Sigmoid colon (tissue), 7 donors: Measurements from ENCODE around the gene ZFAND2B. TPM values are rescaled to one million over a fixed set of nuclear protein-coding genes. Genes with fewer than 3 reads are reported as not detected.

ENCODE experiments used
- DNase-seq: peaks from one replicate; pipeline ENCODE4 v3.0.0-alpha.2; 2019
- H3K27ac ChIP-seq, 4 donors: fragments of 200-600 bp; sonication (generic); one replicate each; pipeline ENCODE4 v1.5.1; 2016 to 2019; ENCODE audit warnings: mild to moderate bottlenecking in 1 of 4
- H3K27me3 ChIP-seq, 3 donors: fragments of 200-600 bp; sonication (generic); one replicate each; pipeline ENCODE4 v1.5.1; 2019; ENCODE audit warnings: mild to moderate bottlenecking in 1 of 3
- H3K36me3 ChIP-seq, 4 donors: fragments of 200-600 bp; sonication (generic); one replicate each; pipeline ENCODE4 v1.5.1; 2016 to 2019
- H3K4me1 ChIP-seq, 4 donors: fragments of 200-600 bp; sonication (generic); one replicate each; pipeline ENCODE4 v1.5.1; 2017 to 2019
- H3K4me3 ChIP-seq, 4 donors: fragments of 200-600 bp; sonication (generic); one replicate each; pipeline ENCODE4 v1.5.1; 2017 to 2019; ENCODE audit warnings: mild to moderate bottlenecking in 2 of 4, moderate library complexity in 1 of 4
- H3K9me3 ChIP-seq, 4 donors: fragments of 200-600 bp in 3 of 4; sonication (generic) in 3 of 4; one replicate each; pipeline versions ENCODE4 v1.5.1 to v1.6.1; 2013 to 2019
- EP300 ChIP-seq, 4 donors: sonication (generic); formaldehyde crosslinking; IDR thresholded peaks; one replicate each; pipeline ENCODE4 v1.6.1; 2017; ENCODE audit warnings: antibody characterized with exemption in 4 of 4
- POLR2A ChIP-seq, 2 donors: fragments of 450-650 bp; IDR thresholded peaks; one replicate each; pipeline ENCODE4 v1.6.1; 2016; ENCODE audit warnings: antibody characterized with exemption in 2 of 2, mild to moderate bottlenecking in 2 of 2, moderate library complexity in 2 of 2
- POLR2AphosphoS5 ChIP-seq, 4 donors: sonication (generic); formaldehyde crosslinking; IDR thresholded peaks; one replicate each; pipeline ENCODE4 v1.6.1; 2017; ENCODE audit warnings: antibody characterized with exemption in 4 of 4
- WGBS, 2 donors: extraction: QIAGEN DNeasy Blood & Tissue Kit; methylation state at CpG; one replicate each; pipeline ENCODE4 v1.1.7; 2013; 5-methylcytosine and 5-hydroxymethylcytosine counted together
- intact Hi-C: fragments of 100-400 bp; cut with DNase I; formaldehyde crosslinking; loops from one replicate; pipeline ENCODE4 v1.15.1; 2023
- polyA plus RNA-seq, 3 donors: library from polyadenylated mRNA; stranded (reverse); fragments of 200-250 nt; gene quantifications; one replicate each; pipeline ENCODE4 v1.2.3, GENCODE V29; 2013
- total RNA-seq, 4 donors: library from RNA; depleted of rRNA; stranded (reverse); fragments of >200 nt; gene quantifications; one replicate each; pipeline ENCODE4 v1.1.0, GENCODE V29; 2016
- TF ChIP-seq, protein P1 (sequence below), 4 experiments: fragments of 450-650 bp in 3 of 4; fragments of 200-600 bp in 1 of 4; IDR thresholded peaks; one replicate each; pipeline ENCODE4 v1.5.1; 2016 to 2019; ENCODE audit warnings: antibody characterized with exemption in 4 of 4, mild to moderate bottlenecking in 3 of 4, moderate library complexity in 2 of 4
- donor health status: healthy with polysubstance abuse.
- donor health status: Bipolar disorder and iron deficiency.
- donor health status: healthy.

Gene ZFAND2B
- total and polyA plus RNA-seq, 7 donors, result 26.9 to 103 (median 52.4) TPM

DNA sequence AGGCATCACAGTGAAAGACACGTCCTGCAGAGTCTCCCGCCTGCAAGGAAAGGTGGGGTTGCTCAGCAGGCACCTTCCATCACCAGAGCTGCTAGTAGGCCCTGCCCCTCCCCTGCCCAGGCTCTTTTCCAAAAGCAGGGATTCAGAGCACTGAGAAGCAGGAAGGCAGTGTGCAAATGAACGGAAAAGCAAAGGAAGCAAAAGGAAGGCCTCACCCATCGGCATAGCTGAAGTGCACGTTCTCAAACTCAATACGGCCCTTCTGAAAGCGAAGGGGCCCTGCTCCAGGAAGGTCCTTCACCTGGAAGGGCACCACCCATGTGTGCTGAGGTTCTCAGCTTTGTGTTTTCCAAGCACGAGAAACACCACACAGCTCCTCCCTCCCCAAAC, 6.4 kb downstream of the ZFAND2B start:
- intact Hi-C loops, result no loop called here
- Histone ChIP-seq H3K4me3 (no peak overlapping the region), H3K27ac (no peak overlapping the region), H3K9me3 (no peaks in the 10 kb centered on the region), H3K36me3 (peaks cover 9 to 59% (median 45%) of the 10 kb centered on the region in 4 donors), H3K27me3 (no peaks in the 10 kb centered on the region), H3K4me1 (peaks cover 0 to 24% (median 16%) of the 10 kb centered on the region in 4 donors)
- 93% methylated on average over 8 of the region's 8 CpGs for WGBS, 2 donors
- no peak for DNase-seq
- TF ChIP-seq POLR2A (IDR thresholded peaks at IDR 0.05), result no peak

DNA sequence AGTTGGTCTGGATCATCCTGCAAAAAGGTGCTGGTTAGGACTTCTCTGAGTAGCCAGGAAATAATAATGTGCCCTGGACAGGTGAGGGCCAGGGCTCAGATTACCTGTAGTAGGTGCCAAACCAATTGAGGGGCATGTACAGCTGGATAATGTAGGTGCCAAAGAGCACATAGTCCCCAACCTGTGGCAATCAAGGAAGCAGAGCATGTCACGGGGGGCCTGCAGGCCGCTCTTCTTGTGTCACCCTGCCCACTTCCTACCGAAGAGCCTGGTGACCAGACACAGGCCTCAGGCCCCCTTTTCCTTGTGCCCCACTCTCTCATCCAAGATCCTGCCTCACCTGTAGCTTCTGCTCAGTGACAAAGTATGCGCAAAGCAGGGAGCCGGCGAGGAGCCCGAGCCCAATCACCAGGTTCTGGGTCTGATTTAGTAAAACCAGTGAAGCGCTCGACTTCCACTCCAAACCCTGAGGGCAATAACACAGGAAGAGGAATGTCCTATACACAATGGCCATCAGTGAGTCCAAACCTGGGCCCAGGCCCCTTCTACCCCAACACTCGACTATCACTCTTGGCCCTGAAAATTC, 7.0 kb downstream of the ZFAND2B start:
- H3K27me3 ChIP-seq, result no peaks in the 10 kb centered on the region
- H3K36me3 ChIP-seq, result peaks cover 9 to 54% (median 44%) of the 10 kb centered on the region in 4 donors
- intact Hi-C loops, result no loop called here
- H3K27ac ChIP-seq, result no peak overlapping the region
- peaks cover 0 to 24% (median 17%) of the 10 kb centered on the region in 4 donors for H3K4me1 ChIP-seq
- TF ChIP-seq, protein P1, sequence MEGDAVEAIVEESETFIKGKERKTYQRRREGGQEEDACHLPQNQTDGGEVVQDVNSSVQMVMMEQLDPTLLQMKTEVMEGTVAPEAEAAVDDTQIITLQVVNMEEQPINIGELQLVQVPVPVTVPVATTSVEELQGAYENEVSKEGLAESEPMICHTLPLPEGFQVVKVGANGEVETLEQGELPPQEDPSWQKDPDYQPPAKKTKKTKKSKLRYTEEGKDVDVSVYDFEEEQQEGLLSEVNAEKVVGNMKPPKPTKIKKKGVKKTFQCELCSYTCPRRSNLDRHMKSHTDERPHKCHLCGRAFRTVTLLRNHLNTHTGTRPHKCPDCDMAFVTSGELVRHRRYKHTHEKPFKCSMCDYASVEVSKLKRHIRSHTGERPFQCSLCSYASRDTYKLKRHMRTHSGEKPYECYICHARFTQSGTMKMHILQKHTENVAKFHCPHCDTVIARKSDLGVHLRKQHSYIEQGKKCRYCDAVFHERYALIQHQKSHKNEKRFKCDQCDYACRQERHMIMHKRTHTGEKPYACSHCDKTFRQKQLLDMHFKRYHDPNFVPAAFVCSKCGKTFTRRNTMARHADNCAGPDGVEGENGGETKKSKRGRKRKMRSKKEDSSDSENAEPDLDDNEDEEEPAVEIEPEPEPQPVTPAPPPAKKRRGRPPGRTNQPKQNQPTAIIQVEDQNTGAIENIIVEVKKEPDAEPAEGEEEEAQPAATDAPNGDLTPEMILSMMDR (IDR thresholded peaks at IDR 0.05), result no peak
- TF ChIP-seq EP300 (IDR thresholded peaks at IDR 0.05), result no peak
- TF ChIP-seq POLR2A (IDR thresholded peaks at IDR 0.05), result no peak
- TF ChIP-seq POLR2AphosphoS5 (IDR thresholded peaks at IDR 0.05), result no peak
- 97% methylated on average over 10 of the region's 10 CpGs for WGBS, 2 donors
- no peaks in the 10 kb centered on the region for H3K9me3 ChIP-seq
- DNase-seq, result peak; percentile 50
- no peak overlapping the region for H3K4me3 ChIP-seq

DNA sequence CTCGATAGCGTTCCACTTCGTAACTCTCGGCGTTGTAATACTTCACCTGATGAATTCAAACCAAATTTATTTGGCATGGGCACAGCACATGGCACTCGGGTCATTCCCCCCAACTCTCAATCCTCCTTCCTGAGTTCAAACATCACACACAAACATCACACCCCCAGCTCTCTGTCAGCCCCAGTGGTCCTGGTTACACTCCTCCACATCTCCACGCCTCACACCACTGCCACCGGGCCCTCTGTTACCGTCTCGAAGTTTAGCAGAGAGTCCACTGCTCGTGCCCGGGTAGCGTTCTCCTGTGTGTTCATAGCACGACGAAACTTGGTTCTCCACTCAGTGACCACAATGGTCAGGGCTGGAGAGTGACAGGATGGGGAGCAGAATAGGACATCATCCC, 7.6 kb downstream of the ZFAND2B start:
- DNase-seq, result peak; percentile 46
- Histone ChIP-seq H3K27me3 (no peaks in the 10 kb centered on the region), H3K36me3 (peaks cover 9 to 48% (median 41%) of the 10 kb centered on the region in 4 donors), H3K4me3 (no peak overlapping the region), H3K9me3 (no peaks in the 10 kb centered on the region), H3K27ac (no peak overlapping the region), H3K4me1 (peaks cover 0 to 26% (median 21%) of the 10 kb centered on the region in 4 donors)
- 97 to 98% methylated on average over 15 of the region's 15 CpGs for WGBS, 2 donors
- intact Hi-C loops, result no loop called here
- TF ChIP-seq POLR2A (IDR thresholded peaks at IDR 0.05) (no peak), EP300 (IDR thresholded peaks at IDR 0.05) (no peak), POLR2AphosphoS5 (IDR thresholded peaks at IDR 0.05) (no peak)
- TF ChIP-seq, protein P1 (IDR thresholded peaks at IDR 0.05), result no peak

DNA sequence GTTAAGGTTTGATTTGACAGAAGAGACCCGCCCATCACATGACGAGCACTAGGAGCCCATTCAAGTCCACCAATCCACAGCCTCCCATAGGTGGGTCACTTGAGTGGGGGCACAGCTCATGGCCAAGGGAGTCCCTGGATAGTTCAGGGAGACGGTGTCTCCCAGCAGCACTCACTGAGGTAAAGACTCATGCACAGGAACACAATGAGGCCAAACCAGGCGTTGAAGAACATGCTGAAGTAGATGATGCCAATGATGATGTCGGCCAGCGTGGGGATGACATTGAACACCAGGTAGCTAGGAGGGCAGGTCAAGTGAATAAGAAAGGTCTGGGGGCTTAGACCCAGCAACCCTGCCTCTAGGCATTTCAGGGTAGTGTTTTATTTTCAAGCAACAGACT, 8.2 kb downstream of the ZFAND2B start:
- TF ChIP-seq, protein P1 (IDR thresholded peaks at IDR 0.05), result no peak
- H3K4me1 ChIP-seq, result peaks cover 0 to 32% (median 28%) of the 10 kb centered on the region in 4 donors
- H3K4me3 ChIP-seq, result no peak overlapping the region
- DNase-seq, result peak; percentile 44
- peaks cover 9 to 43% (median 39%) of the 10 kb centered on the region in 4 donors for H3K36me3 ChIP-seq
- intact Hi-C loops, result loop anchor here (5.0 kb wide), 2 partner anchors 38 to 63 kb away; partner anchors contain the start of genes DNAJB2, TUBA4A and TUBA4B
- no peaks in the 10 kb centered on the region for H3K27me3 ChIP-seq
- no peak overlapping the region for H3K27ac ChIP-seq
- WGBS, 2 donors, result 94 to 95% methylated on average over 6 of the region's 6 CpGs
- no peaks in the 10 kb centered on the region for H3K9me3 ChIP-seq

DNA sequence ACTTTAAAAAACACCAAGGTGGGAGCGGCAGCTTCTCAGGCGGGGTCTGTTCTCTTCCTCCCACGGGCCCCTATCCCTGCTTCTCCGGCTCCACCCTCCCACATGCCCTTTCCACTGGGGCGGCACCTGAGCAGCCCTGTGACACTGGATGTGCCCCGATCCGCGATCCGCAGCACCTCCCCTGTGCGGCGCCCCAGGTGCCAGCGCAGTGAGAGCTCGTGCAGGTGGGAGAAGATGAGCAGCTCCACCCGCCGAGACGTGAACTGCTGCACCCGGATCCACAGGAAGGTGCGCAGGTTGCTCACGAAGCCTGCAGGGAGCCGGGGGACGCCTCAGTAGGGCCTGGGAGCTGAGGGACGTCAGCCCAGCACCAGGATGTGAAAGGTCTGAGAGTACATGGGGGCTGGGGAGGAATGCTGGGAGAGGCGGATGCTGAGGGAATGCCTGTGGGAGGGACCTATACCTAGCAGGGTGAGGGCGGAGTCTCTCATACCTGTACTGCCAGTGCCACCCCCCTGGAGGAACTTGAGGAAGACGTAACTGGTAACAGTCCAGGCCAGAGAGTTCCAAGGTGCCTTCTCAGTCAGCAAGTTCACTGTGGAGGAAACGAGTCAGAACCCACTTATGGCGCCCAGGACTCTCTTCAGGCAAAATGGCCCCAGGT, 9.4 kb downstream of the ZFAND2B start:
- H3K27ac ChIP-seq, result peak overlapping the region in 2 of 4 donors; percentile 96 to 97
- DNase-seq, result no peak
- peaks cover 0 to 37% (median 32%) of the 10 kb centered on the region in 4 donors for H3K4me1 ChIP-seq

More for the DNA sequence above, 9.4 kb downstream of the ZFAND2B start:
- no peak overlapping the region for H3K4me3 ChIP-seq
- H3K9me3 ChIP-seq, result no peaks in the 10 kb centered on the region
- peaks cover 17 to 46% (median 44%) of the 10 kb centered on the region in 4 donors for H3K36me3 ChIP-seq
- intact Hi-C loops, result loop anchor here (5.0 kb wide), 2 partner anchors 36 to 61 kb away; partner anchors contain the start of genes DNAJB2, TUBA4A and TUBA4B
- TF ChIP-seq, protein P1 (IDR thresholded peaks at IDR 0.05), result no peak
- no peak for TF ChIP-seq POLR2A (IDR thresholded peaks at IDR 0.05)
- no peak for TF ChIP-seq POLR2AphosphoS5 (IDR thresholded peaks at IDR 0.05)
- no peak for TF ChIP-seq EP300 (IDR thresholded peaks at IDR 0.05)
- 93 to 95% methylated on average over 27 of the region's 27 CpGs for WGBS, 2 donors
- H3K27me3 ChIP-seq, result no peaks in the 10 kb centered on the region
